WTC11 (cell line): ENCODE results near the gene FGFBP2.

Experiments used
- ATF1 ChIP-seq: sonication (generic); formaldehyde crosslinking; IDR thresholded peaks from 2 replicates; pipeline ENCODE4 v1.8.1; 2023; ENCODE audit warnings: mild to moderate bottlenecking, moderate library complexity, missing genetic modification reagents
- ATF6 ChIP-seq: sonication (generic); formaldehyde crosslinking; IDR thresholded peaks from 2 replicates; pipeline ENCODE4 v1.8.1; 2023; ENCODE audit warnings: mild to moderate bottlenecking, missing genetic modification reagents
- CREB1 ChIP-seq: sonication (generic); formaldehyde crosslinking; IDR thresholded peaks from 2 replicates; pipeline ENCODE4 v1.8.0; 2023; ENCODE audit warnings: mild to moderate bottlenecking, missing genetic modification reagents
- CREM ChIP-seq: sonication (generic); formaldehyde crosslinking; IDR thresholded peaks from 2 replicates; pipeline ENCODE4 v1.8.1; 2022; ENCODE audit warnings: mild to moderate bottlenecking, missing genetic modification reagents, moderate library complexity
- CTCF ChIP-seq: fragments of 200-600 bp; IDR thresholded peaks from 2 replicates; pipeline ENCODE4 v1.8.0; 2022; ENCODE audit warnings: antibody characterized with exemption
- E2F4 ChIP-seq: sonication (generic); formaldehyde crosslinking; IDR thresholded peaks from 2 replicates; pipeline ENCODE4 v1.8.1; 2022; ENCODE audit warnings: low read depth, mild to moderate bottlenecking, moderate library complexity, missing genetic modification reagents, borderline replicate concordance
- ELF4 ChIP-seq: sonication (generic); formaldehyde crosslinking; IDR thresholded peaks from 2 replicates; pipeline ENCODE4 v1.8.1; 2022; ENCODE audit warnings: low read depth, mild to moderate bottlenecking, moderate library complexity, missing genetic modification reagents
- MAX ChIP-seq: sonication (generic); formaldehyde crosslinking; IDR thresholded peaks from 2 replicates; pipeline ENCODE4 v1.8.0; 2022; ENCODE audit warnings: mild to moderate bottlenecking, missing genetic modification reagents
- TEAD1 ChIP-seq: sonication (generic); formaldehyde crosslinking; IDR thresholded peaks from 2 replicates; pipeline ENCODE4 v1.8.0; 2022; ENCODE audit warnings: mild to moderate bottlenecking, missing genetic modification reagents
- TP53 ChIP-seq: sonication (generic); formaldehyde crosslinking; IDR thresholded peaks from 2 replicates; pipeline ENCODE4 v1.8.1; 2023; ENCODE audit warnings: mild to moderate bottlenecking, missing genetic modification reagents
- ZNF263 ChIP-seq: sonication (generic); formaldehyde crosslinking; IDR thresholded peaks from 2 replicates; pipeline ENCODE4 v1.8.1; 2022; ENCODE audit warnings: low read depth, mild to moderate bottlenecking, moderate library complexity, missing genetic modification reagents
- ZNF281 ChIP-seq: sonication (generic); formaldehyde crosslinking; IDR thresholded peaks from 2 replicates; pipeline ENCODE4 v1.8.0; 2023; ENCODE audit warnings: mild to moderate bottlenecking, missing genetic modification reagents

- TF ChIP-seq ATF1 (CRISPR knock-in tag) (no peak), CTCF (no peak), ATF6 (CRISPR knock-in tag) (no peak), TEAD1 (no peak), TP53 (no peak), ZNF281 (CRISPR knock-in tag) (no peak), CREM (CRISPR knock-in tag) (no peak), CREB1 (no peak), ELF4 (CRISPR knock-in tag) (no peak), E2F4 (no peak), ZNF263 (CRISPR knock-in tag) (no peak), MAX (CRISPR knock-in tag) (no peak)
Measured at GRCh38 chr4:15996773-15997172, 33.8 kb upstream of the FGFBP2 start.
